Measurements from ENCODE around the gene C7orf33.
"Not testable (repeated sequence)": the region's sequence is repeated elsewhere in the genome, so short reads cannot be mapped to it uniquely, and the experiment has no call there.

C7orf33 gene

DNA sequence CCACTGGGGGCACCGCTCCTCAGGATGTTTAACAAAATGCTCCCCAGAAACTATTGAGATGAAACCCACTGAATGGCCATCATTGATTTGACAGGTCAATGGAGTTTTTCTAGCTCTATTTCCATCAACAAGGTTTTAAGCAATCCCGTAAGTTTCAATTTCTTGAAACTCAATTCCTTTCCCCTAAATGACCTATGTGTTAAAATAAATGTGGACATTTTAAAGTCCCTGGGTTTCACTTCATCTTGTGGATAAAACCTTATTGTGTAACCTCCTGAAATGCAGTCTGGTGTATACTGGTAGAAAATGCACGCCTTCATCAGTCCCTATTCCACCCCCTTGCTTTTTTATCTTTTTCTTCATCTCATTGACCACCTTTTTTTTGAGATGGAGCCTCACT is 8.9 kb upstream of the C7orf33 start:
- DNase-seq, result no peak

DNA sequence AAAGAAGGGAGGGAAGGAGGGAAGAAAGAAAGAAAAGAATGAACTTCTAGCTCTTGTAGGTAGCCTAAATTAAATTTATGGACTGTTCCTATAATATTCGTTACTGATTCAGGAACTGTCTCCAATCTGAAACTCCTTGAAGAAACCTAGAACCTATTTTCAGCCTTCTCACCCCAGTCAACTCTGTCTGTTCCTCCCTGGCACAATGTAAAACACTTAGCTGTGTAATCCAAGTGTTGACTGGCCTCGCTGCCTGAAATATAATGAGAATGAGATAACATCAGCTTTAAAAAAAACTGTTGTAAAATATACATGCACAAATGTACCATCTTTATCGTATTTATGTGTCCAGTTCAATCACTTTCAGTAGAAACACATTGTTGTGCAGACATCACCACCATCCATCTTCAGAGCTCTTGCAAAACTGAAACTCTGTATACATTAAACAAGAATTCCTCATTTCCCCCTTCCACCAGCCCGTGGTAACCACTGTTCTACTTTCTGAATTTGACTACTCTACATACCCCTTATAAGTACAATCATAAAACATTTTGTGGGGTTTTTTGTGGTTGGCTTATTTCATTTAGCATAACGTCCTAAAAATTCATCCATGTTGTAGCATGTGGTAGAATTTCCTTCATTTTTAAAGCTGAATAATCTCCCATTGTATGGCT is 6.3 kb upstream of the C7orf33 start:
- DNase-seq, result peak in 1 of 5 donors; percentile 64

DNA sequence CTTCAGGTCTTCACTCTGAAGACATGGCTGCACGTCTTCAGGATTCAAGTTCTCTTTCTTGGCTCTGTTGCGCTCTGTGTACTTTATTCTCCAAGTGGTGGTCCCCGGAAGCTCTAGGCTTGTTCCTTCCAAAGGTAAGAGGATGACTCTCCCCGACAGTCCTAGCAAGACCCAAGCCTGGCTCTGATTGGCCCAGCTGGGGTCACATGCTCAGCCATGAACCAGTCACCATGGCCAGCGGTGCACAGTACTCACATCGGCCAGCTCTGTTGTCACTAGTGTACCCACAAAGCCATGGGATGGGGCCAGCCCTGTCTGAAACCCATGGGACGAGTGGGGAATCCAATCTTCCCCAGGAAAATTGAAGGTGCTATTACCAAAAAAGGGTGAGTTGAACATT is 5.2 kb upstream of the C7orf33 start:
- no peak for DNase-seq

DNA sequence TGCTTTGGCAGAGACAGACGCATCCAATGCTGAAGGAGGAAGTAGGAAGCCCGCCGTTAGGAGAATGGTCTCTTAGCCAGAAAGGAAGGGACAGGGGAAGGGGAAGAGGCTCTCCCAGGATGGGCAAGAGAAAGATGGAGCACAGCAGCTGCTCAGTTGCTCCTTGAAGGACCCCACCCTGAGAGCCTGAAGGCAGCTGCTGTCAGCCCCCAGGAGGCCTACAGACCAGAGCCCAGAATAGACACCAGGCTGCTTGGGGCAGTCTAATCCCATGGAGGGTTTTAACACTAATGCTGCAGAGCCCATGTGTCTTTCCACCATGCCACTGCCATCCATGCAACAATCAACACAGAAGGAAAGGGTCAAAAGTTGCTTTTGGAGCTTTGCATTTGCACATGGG is 3.5 kb upstream of the C7orf33 start:
- DNase-seq, result no peak

DNA sequence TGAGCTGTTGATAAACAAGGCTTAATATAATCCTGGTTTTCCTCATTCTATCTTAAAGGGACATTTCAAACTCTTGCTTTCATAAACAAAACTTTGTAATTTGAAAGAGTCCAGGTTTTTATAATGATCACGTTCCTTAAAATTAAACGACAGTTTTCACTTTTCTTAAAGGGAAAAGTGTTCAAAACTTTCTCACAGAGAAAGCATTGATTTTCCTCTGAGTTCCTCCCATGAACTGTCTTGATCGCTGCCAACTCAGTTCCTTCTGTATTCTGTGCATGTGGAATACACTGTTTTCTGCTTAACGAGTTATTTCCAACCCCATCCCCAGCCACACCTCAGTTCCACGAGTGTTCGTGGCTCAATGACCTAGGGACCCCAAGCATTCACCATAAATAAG is 2.4 kb upstream of the C7orf33 start:
- no peak for DNase-seq

DNA sequence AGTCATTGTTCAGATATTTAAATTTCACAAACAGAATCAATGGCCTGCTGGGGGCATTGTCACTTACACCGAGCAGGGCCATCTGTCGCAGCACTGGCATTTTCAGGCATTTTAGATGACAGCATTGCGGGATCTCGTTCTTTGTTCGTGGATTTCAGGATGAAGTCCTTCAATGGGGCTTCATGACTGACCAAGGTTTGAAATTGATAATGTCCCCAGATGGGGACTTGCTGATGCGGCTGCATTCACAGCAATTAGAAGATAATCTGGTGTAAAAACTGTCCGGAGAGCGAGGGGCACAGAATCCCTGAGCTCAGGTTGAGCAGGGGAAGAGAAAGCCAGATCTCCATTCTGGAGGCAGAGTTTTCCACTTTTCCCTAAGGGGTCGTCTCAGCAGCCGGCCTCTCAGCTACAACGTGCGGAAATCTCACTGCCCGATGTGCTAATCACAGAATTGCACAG is 1.9 kb upstream of the C7orf33 start:
- DNase-seq, result no peak

DNA sequence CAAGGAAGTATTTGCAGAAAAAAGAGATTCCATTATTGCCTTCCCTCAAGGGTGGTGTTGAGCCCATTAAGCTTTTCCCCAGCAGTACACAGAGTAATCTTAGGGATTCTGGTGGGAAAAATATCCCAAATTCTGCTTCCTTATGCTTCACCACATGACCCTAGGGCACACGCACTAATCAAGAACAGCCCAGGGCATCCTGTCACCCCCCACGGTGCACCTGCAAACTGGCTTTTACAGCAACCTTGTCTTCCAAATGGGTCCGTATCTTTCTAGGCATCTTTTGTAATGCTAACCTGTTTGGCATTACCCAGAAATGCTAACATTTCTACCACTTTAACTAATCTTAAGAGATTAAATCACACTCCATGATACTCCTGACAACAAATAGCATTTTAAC is 926 bp upstream of the C7orf33 start:
- DNase-seq, result no peak

DNA sequence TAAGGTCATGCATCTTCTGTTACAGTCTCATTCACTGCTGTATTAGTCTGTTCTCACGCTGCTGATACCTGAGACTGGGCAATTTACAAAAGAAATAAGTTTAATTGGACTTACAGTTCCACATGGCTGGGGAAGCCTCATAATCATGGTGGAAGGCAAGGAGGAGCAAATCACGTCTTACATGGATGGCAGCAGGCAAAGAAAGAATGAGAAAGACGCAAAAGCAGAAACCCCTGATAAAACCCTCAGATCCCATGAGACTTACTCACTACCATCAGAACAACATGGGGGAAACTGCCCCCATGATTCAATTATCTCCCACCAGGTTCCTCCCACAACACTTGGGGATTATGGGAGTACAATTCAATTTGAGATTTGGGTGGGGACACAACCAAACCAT is 5.8 kb downstream of the C7orf33 start:
- not testable (repeated sequence) for DNase-seq

DNA sequence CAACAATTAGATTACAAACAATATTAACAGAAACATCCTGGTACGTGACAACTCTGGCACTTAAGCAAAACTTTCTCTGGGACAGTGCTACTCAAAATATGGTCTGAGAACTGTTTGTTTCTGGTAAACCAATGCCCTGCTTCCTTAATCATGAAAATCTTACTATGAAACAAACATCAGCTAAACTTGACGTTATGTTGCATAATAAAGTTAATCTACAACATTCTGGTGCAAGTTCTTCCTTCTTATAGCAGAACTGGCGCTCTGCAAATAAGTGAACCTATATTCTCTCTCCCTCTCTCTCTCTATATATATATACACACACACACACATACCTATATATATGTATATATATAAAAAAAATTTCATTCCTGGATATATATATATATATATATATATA is 7.8 kb downstream of the C7orf33 start:
- no peak for DNase-seq

DNA sequence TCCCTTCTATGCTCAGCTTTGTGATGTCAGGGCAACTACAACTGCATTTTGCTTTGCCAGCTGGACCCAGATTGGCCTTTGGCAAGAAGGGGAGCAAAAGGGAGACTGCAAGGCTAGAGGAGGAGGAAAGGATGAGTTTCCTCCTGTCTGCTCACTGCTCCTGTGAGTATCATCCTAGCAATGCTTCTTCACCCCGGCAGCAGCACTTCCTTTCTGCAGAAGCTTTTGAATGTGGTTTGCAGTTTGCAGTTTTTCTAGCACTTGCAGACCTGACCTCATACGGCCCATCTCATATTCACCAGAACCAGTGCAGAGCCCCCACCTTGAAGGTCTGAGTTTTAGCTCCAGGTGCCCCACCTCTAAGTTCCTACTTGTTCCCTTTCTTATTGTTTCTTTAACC is 14.8 kb downstream of the C7orf33 start:
- no peak for DNase-seq

DNA sequence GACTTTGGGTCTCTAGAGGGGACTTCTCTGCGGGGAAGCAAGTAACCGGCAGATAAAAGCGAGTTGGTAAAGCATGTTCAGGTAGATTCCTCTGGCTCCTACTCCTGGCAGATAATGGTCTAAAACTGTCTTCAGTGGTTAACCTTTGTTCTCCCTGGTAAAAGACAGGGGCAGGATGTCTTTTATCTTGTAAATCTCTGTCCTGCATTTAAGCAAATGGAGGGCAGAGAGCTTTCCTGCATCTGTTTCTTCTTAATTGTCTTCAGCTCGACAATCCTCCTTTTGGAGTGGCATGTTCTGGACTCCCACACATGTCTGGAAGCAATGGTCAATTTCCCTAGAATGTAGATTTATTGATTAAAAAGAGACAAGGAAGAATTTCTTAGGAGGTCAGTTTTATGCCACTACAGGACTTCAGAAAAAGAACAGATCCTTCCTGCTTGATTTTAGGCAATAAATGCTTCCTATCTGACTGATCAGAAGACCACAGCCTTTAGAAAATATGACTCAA is 16.6 kb downstream of the C7orf33 start:
- no peak for DNase-seq

DNA sequence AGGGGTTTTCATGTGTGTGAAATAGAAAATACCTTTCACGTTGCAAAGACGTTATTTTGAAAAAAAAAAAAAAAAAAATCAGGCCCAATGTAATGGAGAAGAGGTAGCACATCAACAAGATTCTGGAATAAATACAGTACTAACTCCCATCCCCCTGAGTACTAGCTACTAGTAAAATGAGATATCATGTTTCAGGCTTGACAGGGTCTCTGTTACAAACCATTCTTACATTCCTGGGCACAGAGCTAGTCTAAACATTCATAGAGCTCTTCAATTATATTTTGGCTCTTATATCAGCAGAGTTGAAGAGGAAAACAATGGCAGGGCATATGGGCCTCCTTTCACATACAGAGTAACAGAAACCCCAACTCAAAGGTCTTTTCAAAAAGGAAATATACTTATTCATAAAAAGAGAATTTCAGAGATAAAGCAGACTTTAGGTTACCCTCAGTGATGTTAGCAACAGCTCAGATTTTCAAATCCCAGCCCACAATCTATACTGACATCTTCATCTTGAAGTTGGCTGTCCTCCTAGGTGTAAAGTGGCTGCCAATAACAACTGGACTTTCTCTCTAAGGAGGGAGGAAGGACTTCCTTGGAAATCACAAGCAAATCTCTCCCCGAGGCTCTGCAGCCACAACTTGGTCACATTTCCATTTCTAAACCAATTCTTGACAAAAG is 18.6 kb downstream of the C7orf33 start:
- DNase-seq, result no peak

DNA sequence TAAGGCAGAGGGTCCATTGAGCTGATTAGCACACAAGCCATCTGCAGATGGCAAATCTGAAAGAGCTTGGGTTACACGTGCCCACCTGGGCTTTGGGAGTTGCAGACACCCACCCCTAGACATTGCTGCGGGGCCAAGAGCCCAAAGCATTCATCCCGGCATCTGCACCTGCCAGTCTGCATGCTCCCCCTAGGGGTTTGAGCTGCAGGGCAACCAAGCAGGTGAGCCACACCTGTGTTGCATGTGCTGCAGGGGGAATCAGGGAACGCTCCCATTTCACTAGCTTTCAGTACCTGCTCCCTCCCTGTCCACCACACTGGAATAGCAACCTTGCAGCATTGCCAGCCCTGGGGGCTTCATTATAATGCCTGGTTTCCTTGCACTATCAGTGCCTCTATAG is 21.1 kb downstream of the C7orf33 start:
- no peak for DNase-seq

DNA sequence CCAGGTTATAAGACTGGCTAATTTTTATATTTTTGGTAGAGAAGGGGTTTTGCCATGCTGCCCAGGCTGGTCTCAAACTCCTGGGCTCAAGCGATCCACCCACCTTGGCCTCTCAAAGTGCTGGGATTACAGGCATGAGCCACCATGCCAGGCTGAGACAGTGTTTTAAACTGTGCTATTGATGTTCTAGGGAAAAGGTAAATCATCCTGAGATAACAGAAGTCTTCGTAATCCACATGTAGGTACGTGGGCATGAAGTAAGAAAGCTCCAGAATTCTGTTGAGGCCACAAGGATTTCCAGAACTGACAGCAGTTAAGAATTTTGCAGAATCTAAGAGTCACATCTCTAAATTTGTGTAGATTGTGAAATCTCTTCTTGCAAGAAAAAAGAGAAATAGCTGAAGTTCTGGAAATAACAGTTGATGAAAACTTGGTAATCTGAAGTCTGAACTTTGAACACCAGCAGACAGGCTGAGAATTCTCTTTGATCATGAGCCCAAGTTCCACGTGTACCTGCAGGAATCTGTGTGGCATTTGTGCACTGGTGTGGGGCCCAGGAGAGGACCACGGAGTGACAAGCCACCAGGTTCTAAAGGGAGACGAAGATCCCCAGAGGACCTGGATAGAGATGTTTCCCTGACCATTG is 24.6 kb downstream of the C7orf33 start:
- DNase-seq, result no peak

DNA sequence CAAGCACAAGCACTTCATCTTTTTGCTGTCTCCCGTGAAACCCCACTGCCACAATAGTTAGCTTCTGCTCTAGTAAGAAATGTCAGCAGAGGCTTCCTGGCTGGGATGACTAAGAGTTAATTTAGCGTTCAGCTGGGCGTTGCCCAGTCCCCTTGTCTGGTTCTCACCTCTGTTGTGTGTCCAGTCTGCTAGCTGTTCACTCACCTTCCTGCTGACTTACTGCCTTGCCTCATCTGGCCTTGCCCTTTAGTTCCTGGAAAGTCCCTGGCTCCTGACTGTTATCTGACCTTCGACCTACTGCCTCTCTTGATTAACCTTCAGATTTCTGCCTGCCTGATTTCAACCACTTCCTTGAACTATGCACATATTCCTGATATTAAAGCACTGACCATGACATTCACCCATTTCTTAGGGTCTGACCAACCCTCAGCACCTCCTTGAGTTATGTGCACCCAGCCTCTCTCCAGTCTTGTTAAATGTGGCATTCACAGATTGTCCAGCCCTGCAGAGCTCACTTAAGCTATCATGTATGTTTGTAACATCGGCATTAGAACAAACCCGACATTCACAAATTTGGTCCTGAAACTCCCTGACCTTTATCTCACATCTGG is 30.3 kb downstream of the C7orf33 start:
- DNase-seq, result no peak

DNA sequence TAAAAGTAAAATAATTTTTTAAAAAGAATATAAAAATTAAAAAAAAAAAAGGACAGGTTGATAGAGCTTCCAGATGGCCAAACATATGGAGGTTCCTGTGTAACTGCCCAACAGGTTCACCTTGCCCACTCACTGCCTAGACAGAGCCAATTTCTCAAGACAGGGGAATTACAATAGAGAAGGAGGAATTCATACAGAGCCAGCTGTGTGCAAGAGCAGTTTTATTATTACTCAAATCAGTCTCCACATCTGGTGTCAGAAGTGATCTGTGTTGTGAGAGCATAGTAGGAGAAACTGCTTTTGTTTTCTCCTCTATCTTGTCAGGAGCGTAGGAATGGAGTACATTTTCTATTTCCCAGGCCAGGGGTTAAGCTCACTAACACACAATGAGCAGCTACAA is 31.0 kb downstream of the C7orf33 start:
- no peak for DNase-seq

DNA sequence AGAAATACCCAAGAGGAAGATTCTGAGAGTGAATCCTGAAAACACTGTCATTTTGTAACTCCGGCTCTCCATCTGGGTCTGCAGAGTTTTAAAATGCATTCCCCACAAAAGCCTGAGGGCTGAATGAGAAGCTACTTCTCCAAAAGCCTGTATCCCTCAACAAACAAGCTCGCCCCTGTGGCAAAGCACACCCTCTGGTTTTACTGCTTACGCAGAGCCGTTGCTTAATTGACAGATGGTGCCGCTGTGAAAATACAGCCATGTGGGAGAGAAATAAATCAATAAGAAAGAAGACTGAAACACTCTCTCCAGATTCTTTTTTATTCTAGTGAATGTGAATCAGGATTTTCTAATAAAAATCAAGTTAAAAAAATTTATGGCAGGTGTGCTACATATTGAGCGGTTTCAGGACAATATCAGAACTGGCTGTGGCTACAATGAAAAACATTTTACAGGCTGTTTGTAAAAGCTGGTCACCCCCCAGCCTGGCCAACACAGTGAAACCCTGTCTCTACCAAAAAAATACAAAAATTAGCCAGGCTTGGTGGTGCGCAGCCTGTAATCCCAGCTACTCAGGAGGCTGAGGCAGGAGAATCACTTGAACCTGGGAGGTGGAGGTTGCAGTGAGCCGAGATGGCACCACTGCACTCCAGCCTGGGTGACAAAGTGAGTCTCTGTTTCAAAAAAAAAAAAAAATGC is 32.5 kb downstream of the C7orf33 start:
- no peak for DNase-seq

DNA sequence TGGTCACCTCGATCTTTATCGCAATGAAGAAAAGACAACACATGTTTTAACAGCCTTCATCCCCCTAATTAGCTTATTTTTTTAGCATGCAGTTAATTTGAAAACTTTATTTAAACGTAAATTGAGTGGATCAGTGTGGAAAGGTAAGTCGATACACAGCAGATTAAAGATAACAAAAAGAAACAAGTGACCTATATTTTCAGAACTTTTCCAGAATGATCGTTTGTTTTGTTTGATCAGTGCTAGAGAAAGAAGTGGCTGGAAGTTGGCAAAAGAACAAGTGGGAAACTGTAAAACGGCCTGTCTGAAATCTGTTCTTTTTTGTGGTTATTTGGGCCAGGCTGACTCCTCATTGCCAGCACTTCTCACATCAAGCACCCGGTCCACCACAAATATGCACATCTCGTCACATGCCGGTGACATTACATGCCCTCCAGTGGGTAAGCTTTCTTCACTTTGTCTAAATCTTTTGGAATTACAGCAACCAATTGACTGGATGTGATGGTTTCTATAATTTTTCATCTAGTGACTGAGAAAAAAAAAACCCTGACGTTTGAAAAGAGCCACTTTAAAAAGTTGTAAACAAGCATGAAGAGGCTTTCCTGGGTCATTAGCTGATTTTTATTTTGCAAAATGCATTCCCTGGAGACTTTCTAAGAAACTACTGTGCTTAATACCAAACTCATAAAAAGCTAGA is 33.2 kb downstream of the C7orf33 start:
- DNase-seq, result no peak

DNA sequence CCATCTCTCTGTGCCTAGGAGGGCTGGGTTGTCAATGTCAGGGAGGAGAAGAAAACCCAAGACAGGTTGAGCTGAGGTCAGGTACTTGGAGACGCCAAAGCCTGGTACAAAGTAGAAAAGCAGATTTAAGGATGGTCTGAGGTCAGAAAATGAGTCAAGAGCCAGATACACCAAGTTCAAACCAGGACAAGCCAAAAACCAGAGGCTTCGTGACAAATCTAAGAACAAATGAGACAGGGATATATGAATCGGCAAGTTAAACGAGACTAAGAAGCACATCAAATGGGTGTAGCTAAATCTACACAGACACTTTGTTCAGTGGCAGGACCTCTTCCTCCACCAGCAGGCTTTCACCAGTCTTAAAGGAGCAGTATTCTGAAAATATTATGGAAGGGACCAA is 34.2 kb downstream of the C7orf33 start:
- no peak for DNase-seq

DNA sequence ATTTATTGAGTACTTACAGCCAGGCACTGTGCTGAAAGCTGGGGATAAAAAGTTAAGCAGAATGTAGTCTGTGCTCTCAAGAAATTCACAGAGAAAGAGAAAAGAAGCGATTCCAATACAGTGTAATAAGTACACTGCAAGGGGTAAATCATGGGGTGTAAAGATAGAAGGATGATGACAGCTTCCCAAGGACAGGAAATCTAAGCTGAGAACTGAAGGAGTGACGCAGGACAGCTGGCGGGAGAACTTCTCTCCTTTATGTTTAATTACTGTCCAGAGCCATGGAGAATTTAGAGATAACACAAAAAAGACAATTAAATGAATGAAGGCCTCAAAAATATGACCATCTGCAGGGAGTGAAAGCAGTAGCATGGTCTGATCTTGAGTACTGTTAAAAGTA is 34.8 kb downstream of the C7orf33 start:
- DNase-seq, result no peak

DNA sequence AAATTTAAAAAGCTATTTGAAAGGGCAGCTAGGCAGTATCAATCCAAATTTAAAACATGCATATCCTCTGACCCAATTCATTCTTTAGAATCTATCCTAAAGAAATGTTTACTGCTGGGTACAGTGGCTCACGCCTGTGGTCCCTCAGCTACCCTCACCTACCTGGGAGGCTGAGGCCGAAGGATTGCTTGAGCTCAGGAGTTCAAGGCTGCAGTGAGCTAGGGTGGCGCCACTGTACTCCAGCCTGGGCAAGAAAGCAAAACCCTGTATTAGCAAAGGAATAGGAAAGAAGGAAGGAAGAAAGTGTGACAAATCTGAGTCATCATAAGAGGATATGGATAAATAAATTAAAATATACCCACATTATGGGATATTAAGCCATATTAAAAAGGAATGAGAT is 36.3 kb downstream of the C7orf33 start:
- no peak for DNase-seq

DNA sequence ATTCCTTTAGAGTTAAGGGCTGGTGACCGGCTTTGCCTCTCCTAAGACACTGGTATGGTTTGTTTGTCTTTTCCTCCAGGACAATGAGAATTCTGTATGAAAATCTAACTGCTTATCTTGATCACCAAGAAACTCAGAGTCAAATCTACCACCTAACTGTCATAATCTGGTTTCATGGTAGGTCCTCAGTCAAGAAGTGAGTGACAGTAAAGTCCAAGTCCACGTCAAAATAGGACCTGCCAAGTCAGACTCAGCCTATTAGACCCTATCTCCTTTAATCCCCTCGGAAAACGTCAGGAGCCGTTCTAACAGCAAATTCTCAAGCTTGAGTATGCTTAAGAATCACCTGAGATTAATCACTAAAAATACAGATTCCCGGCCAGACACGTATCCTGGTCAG is 37.4 kb downstream of the C7orf33 start:
- DNase-seq, result no peak
